ENCODE measurements around the gene NCK1.

The NCK1 gene

DNA sequence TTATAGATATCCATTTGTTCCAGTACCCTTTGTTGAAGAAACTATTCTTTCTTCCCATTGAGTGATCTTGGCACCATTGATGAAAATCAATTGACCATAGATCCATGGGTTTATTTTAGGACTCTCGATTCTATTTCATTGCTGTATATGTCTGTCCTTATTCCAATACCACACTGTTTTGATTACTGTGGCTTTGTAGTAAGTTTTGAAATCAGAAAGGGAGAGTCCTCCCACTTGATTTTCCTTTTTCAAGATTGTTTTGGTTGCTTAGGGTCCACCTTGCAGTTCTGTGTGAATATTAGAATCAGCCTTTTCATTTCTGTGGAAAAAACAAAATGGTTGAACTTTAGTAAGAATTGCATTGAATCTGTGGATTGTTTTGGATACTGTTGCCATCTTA, 75.2 kb downstream of the NCK1 start:
- no peaks in the 10 kb centered on the region for H3K36me3 ChIP-seq (ENCODE audit: control insufficient read depth, insufficient read depth, low read length)
- no peak overlapping the region for H3K56ac ChIP-seq (ENCODE audit: low read length)
- no peak overlapping the region for H3K23ac ChIP-seq (ENCODE audit: low read length)
- no peak overlapping the region for H3K4ac ChIP-seq (ENCODE audit: low read depth, low read length)
- DNase-seq, result no peak
- no peak overlapping the region for H2BK120ac ChIP-seq (ENCODE audit: low read depth, low read length)
- no peak overlapping the region for H2BK5ac ChIP-seq (ENCODE audit: low read length)
- H3K4me2 ChIP-seq (ENCODE audit: low read length), result no peak overlapping the region
- no peak overlapping the region for H3K9ac ChIP-seq (ENCODE audit: low read length)
- no CpG with 5 or more reads among the region's 1 CpG for WGBS (ENCODE audit: extremely low coverage, insufficient coverage, low lambda C conversion rate)
- H3K27me3 ChIP-seq (ENCODE audit: insufficient read depth, low read length, poor library complexity), result no peaks in the 10 kb centered on the region
- no peak overlapping the region for H4K8ac ChIP-seq (ENCODE audit: low read depth, low read length)
- H2BK15ac ChIP-seq (replicated peaks; ENCODE audit: low read depth), result no peak overlapping the region
- no peaks in the 10 kb centered on the region for H3K79me1 ChIP-seq (ENCODE audit: low read length)
- H3K79me2 ChIP-seq (ENCODE audit: control insufficient read depth, insufficient read depth, low read length), result no peaks in the 10 kb centered on the region
- H3K4me1 ChIP-seq (ENCODE audit: control insufficient read depth, low read depth, low read length), result no peaks in the 10 kb centered on the region
- no peak overlapping the region for H4K5ac ChIP-seq (ENCODE audit: low read length)
- no peak overlapping the region for H3K27ac ChIP-seq (ENCODE audit: low read depth, low read length)
- no peak overlapping the region for H3K4me3 ChIP-seq (ENCODE audit: low read length)
- no peak overlapping the region for H3K18ac ChIP-seq (ENCODE audit: low read length)
- no peak overlapping the region for H2AK5ac ChIP-seq (ENCODE audit: low read length)

DNA sequence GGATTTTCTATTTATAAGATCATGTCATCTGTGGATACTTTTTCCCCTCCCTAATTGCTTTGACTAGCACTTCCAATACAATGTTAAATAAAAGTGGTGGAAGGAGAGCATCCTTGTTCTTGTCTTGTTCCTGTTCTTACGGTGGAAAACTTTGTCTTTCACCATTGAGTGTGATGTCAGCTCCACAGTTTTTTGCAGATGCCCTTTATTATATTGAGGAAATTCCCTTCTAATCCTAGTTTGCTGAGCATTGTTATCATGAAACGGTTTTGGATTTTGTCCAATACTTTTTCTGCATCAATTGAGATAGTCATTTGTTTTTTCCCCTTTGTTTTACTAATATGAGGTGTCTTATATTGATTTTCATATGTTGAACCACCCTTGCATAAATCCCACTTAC, 75.8 kb downstream of the NCK1 start:
- WGBS (ENCODE audit: extremely low coverage, insufficient coverage, low lambda C conversion rate), result no CpG with 5 or more reads among the region's 2 CpGs
- no peak overlapping the region for H3K4me3 ChIP-seq (ENCODE audit: low read length)
- no peak overlapping the region for H2BK15ac ChIP-seq (replicated peaks; ENCODE audit: low read depth)
- H2BK120ac ChIP-seq (ENCODE audit: low read depth, low read length), result no peak overlapping the region
- no peak overlapping the region for H3K4ac ChIP-seq (ENCODE audit: low read depth, low read length)
- DNase-seq, result no peak
- peaks cover 2% of the 10 kb centered on the region for H3K79me2 ChIP-seq (ENCODE audit: control insufficient read depth, insufficient read depth, low read length)
- H3K36me3 ChIP-seq (ENCODE audit: control insufficient read depth, insufficient read depth, low read length), result no peaks in the 10 kb centered on the region
- H3K4me2 ChIP-seq (ENCODE audit: low read length), result no peak overlapping the region
- H3K79me1 ChIP-seq (ENCODE audit: low read length), result peaks cover 3% of the 10 kb centered on the region
- no peak overlapping the region for H2AK5ac ChIP-seq (ENCODE audit: low read length)
- no peak overlapping the region for H3K56ac ChIP-seq (ENCODE audit: low read length)
- H2BK5ac ChIP-seq (ENCODE audit: low read length), result no peak overlapping the region
- H3K23ac ChIP-seq (ENCODE audit: low read length), result no peak overlapping the region
- no peaks in the 10 kb centered on the region for H3K27me3 ChIP-seq (ENCODE audit: insufficient read depth, low read length, poor library complexity)
- no peak overlapping the region for H3K9ac ChIP-seq (ENCODE audit: low read length)
- no peak overlapping the region for H4K5ac ChIP-seq (ENCODE audit: low read length)
- no peak overlapping the region for H4K8ac ChIP-seq (ENCODE audit: low read depth, low read length)
- no peak overlapping the region for H3K27ac ChIP-seq (ENCODE audit: low read depth, low read length)
- H3K18ac ChIP-seq (ENCODE audit: low read length), result no peak overlapping the region
- H3K4me1 ChIP-seq (ENCODE audit: control insufficient read depth, low read depth, low read length), result peaks cover 5% of the 10 kb centered on the region

DNA sequence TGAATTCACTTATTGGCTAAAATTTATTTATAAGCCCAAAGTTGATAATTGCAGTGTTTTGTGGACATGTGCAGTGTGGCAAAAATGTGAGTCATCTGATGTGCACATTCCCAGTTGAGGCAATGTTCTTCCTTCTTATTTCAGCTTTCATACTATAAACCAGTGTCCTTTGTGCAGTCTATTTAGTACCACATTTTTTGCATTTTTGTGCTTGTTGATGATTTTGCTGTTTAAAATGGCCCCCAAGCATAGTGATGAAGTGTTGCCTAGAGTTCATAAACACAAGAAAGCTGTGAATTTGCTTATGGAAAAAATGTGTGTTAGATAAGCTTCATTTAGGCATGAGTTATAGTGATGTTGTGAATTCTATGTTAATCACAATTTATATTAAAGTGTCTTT, 76.3 kb downstream of the NCK1 start:
- Histone ChIP-seq H3K4me3 (ENCODE audit: low read length) (no peak overlapping the region), H3K27ac (ENCODE audit: low read depth, low read length) (no peak overlapping the region)

DNA sequence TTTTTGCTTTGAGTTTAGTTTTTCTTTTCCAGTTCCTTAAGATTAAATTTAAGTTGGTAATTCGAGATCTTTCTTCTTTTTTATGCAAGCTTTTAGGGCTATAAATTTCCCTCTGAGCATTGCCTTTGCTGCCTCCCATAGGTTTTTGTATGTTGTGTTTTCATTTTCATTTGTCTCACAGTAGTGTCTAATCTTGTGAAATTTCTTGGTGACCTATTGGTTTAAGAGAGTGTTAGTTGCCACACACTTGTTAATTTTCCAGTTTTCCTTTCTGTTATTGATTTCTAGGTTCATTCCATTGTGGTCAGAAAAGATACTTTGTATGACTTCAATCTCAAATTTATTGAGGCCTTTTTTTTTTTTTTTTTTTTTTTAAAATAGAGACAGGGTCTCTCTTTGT, 77.5 kb downstream of the NCK1 start:
- Histone ChIP-seq H3K79me1 (ENCODE audit: low read length) (peaks cover 5% of the 10 kb centered on the region), H2BK15ac (replicated peaks; ENCODE audit: low read depth) (no peak overlapping the region), H2BK120ac (ENCODE audit: low read depth, low read length) (no peak overlapping the region), H3K18ac (ENCODE audit: low read length) (no peak overlapping the region), H3K4me2 (ENCODE audit: low read length) (no peak overlapping the region), H3K56ac (ENCODE audit: low read length) (no peak overlapping the region), H3K9ac (ENCODE audit: low read length) (no peak overlapping the region), H3K4me1 (ENCODE audit: control insufficient read depth, low read depth, low read length) (peaks cover 6% of the 10 kb centered on the region), H3K36me3 (ENCODE audit: control insufficient read depth, insufficient read depth, low read length) (no peaks in the 10 kb centered on the region), H3K27me3 (ENCODE audit: insufficient read depth, low read length, poor library complexity) (no peaks in the 10 kb centered on the region), H4K8ac (ENCODE audit: low read depth, low read length) (no peak overlapping the region), H2AK5ac (ENCODE audit: low read length) (no peak overlapping the region), H3K4ac (ENCODE audit: low read depth, low read length) (no peak overlapping the region), H4K5ac (ENCODE audit: low read length) (no peak overlapping the region), H2BK5ac (ENCODE audit: low read length) (no peak overlapping the region), H3K4me3 (ENCODE audit: low read length) (no peak overlapping the region), H3K79me2 (ENCODE audit: control insufficient read depth, insufficient read depth, low read length) (peaks cover 3% of the 10 kb centered on the region), H3K23ac (ENCODE audit: low read length) (no peak overlapping the region), H3K27ac (ENCODE audit: low read depth, low read length) (no peak overlapping the region)
- no peak for DNase-seq
- WGBS (ENCODE audit: extremely low coverage, insufficient coverage, low lambda C conversion rate), result no CpG with 5 or more reads among the region's 1 CpG

More for the DNA sequence above, 76.3 kb downstream of the NCK1 start:
- peaks cover 6% of the 10 kb centered on the region for H3K4me1 ChIP-seq (ENCODE audit: control insufficient read depth, low read depth, low read length)
- no peak overlapping the region for H3K18ac ChIP-seq (ENCODE audit: low read length)
- no peak overlapping the region for H4K8ac ChIP-seq (ENCODE audit: low read depth, low read length)
- H4K5ac ChIP-seq (ENCODE audit: low read length), result no peak overlapping the region
- H3K4me2 ChIP-seq (ENCODE audit: low read length), result no peak overlapping the region
- peaks cover 3% of the 10 kb centered on the region for H3K79me1 ChIP-seq (ENCODE audit: low read length)
- no peak for DNase-seq
- peaks cover 3% of the 10 kb centered on the region for H3K79me2 ChIP-seq (ENCODE audit: control insufficient read depth, insufficient read depth, low read length)
- no peak overlapping the region for H2BK120ac ChIP-seq (ENCODE audit: low read depth, low read length)
- no peak overlapping the region for H2BK5ac ChIP-seq (ENCODE audit: low read length)
- H3K4ac ChIP-seq (ENCODE audit: low read depth, low read length), result no peak overlapping the region
- no peak overlapping the region for H3K56ac ChIP-seq (ENCODE audit: low read length)
- H3K23ac ChIP-seq (ENCODE audit: low read length), result no peak overlapping the region
- H3K9ac ChIP-seq (ENCODE audit: low read length), result no peak overlapping the region
- H2BK15ac ChIP-seq (replicated peaks; ENCODE audit: low read depth), result no peak overlapping the region
- H3K27me3 ChIP-seq (ENCODE audit: insufficient read depth, low read length, poor library complexity), result no peaks in the 10 kb centered on the region
- no peaks in the 10 kb centered on the region for H3K36me3 ChIP-seq (ENCODE audit: control insufficient read depth, insufficient read depth, low read length)
- H2AK5ac ChIP-seq (ENCODE audit: low read length), result no peak overlapping the region

DNA sequence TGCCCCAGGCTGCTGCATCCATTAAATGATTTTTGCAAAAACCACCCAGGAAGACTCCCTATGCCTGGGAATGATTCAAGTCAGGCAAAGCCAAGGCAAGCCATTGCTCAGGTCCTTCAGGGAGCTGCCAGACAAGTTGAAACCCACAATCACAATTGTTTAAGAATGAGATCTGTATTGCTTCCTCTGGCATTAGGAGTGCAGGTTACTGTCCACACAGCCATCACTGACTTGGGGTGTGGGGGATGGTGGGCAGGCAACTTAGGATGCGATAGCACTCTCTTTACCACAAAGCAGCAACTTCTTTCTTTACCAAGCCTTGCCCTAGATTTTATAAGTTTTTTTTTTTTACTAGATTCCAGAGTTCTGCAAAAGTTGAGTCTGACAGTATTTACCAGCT, 80.8 kb downstream of the NCK1 start:
- no peak overlapping the region for H2AK5ac ChIP-seq (ENCODE audit: low read length)
- H3K9ac ChIP-seq (ENCODE audit: low read length), result no peak overlapping the region
- H3K27ac ChIP-seq (ENCODE audit: low read depth, low read length), result no peak overlapping the region
- DNase-seq, result no peak
- H2BK15ac ChIP-seq (replicated peaks; ENCODE audit: low read depth), result no peak overlapping the region
- no peaks in the 10 kb centered on the region for H3K27me3 ChIP-seq (ENCODE audit: insufficient read depth, low read length, poor library complexity)
- no peak overlapping the region for H4K8ac ChIP-seq (ENCODE audit: low read depth, low read length)
- peaks cover 3% of the 10 kb centered on the region for H3K79me2 ChIP-seq (ENCODE audit: control insufficient read depth, insufficient read depth, low read length)
- H3K4ac ChIP-seq (ENCODE audit: low read depth, low read length), result no peak overlapping the region
- H3K18ac ChIP-seq (ENCODE audit: low read length), result no peak overlapping the region
- WGBS (ENCODE audit: extremely low coverage, insufficient coverage, low lambda C conversion rate), result no CpG with 5 or more reads among the region's 1 CpG
- H3K4me2 ChIP-seq (ENCODE audit: low read length), result no peak overlapping the region
- peaks cover 5% of the 10 kb centered on the region for H3K79me1 ChIP-seq (ENCODE audit: low read length)
- H4K5ac ChIP-seq (ENCODE audit: low read length), result no peak overlapping the region
- H3K36me3 ChIP-seq (ENCODE audit: control insufficient read depth, insufficient read depth, low read length), result peaks cover 1% of the 10 kb centered on the region
- H3K23ac ChIP-seq (ENCODE audit: low read length), result no peak overlapping the region
- no peak overlapping the region for H2BK5ac ChIP-seq (ENCODE audit: low read length)
- no peak overlapping the region for H2BK120ac ChIP-seq (ENCODE audit: low read depth, low read length)
- peaks cover 6% of the 10 kb centered on the region for H3K4me1 ChIP-seq (ENCODE audit: control insufficient read depth, low read depth, low read length)
- no peak overlapping the region for H3K56ac ChIP-seq (ENCODE audit: low read length)
- no peak overlapping the region for H3K4me3 ChIP-seq (ENCODE audit: low read length)

DNA sequence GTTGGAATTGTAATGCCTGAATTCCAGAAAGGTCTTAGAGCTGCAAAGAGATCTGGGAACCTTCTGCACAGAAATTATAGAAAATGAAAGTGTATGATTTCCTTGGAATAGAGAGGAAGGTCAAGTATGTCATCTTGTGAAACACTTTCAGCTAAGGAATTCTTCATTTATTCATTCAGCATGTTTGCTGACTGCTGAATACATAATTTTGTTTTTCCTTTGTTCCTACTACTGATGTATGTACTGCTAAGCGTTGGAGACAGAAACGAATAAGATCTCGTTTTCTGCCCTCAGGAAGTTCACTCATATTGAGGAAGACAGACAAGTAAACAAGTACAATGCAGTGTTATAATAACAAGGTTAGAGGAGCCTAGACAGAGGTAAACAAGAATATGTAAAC, 81.4 kb downstream of the NCK1 start:
- Histone ChIP-seq H3K4me3 (ENCODE audit: low read length) (no peak overlapping the region), H2BK5ac (ENCODE audit: low read length) (no peak overlapping the region), H3K27me3 (ENCODE audit: insufficient read depth, low read length, poor library complexity) (no peaks in the 10 kb centered on the region), H4K5ac (ENCODE audit: low read length) (no peak overlapping the region), H4K8ac (ENCODE audit: low read depth, low read length) (no peak overlapping the region), H2AK5ac (ENCODE audit: low read length) (no peak overlapping the region), H3K56ac (ENCODE audit: low read length) (no peak overlapping the region), H3K18ac (ENCODE audit: low read length) (no peak overlapping the region), H3K4me2 (ENCODE audit: low read length) (no peak overlapping the region), H3K79me1 (ENCODE audit: low read length) (peaks cover 5% of the 10 kb centered on the region), H3K4me1 (ENCODE audit: control insufficient read depth, low read depth, low read length) (peaks cover 6% of the 10 kb centered on the region), H3K27ac (ENCODE audit: low read depth, low read length) (no peak overlapping the region), H2BK120ac (ENCODE audit: low read depth, low read length) (no peak overlapping the region), H2BK15ac (replicated peaks; ENCODE audit: low read depth) (no peak overlapping the region), H3K79me2 (ENCODE audit: control insufficient read depth, insufficient read depth, low read length) (peaks cover 3% of the 10 kb centered on the region), H3K9ac (ENCODE audit: low read length) (no peak overlapping the region), H3K23ac (ENCODE audit: low read length) (no peak overlapping the region), H3K4ac (ENCODE audit: low read depth, low read length) (no peak overlapping the region), H3K36me3 (ENCODE audit: control insufficient read depth, insufficient read depth, low read length) (peaks cover 1% of the 10 kb centered on the region)
- WGBS (ENCODE audit: extremely low coverage, insufficient coverage, low lambda C conversion rate), result no CpG with 5 or more reads among the region's 3 CpGs
- no peak for DNase-seq
